ENCODE data around the gene LOXL3.

LOXL3 gene

GRCh38 chr2:74505448-74506246 is 48.1 kb downstream of the LOXL3 start:
- no peak for DNase-seq (ENCODE audit: low read depth)

DNA sequence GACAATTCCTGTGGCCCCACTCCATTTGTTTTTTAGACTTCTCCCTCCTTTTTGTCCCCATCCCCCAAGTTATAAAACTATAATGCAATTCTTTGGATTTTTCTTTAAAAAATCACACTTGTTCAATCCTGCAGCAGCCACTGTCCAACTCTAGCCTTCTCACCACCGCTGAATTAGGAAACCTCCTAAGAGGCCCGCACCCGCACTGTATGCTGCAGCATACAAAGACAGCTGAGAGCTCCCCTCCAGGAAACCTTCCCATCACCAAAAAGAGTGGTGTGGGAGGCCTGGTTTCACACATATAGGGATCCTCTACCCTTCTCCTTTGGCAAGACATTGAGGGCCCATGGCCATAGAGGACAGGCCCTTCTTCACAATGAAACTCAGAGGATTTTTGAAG is 49.2 kb downstream of the LOXL3 start:
- no peak for DNase-seq (ENCODE audit: low read depth)

DNA sequence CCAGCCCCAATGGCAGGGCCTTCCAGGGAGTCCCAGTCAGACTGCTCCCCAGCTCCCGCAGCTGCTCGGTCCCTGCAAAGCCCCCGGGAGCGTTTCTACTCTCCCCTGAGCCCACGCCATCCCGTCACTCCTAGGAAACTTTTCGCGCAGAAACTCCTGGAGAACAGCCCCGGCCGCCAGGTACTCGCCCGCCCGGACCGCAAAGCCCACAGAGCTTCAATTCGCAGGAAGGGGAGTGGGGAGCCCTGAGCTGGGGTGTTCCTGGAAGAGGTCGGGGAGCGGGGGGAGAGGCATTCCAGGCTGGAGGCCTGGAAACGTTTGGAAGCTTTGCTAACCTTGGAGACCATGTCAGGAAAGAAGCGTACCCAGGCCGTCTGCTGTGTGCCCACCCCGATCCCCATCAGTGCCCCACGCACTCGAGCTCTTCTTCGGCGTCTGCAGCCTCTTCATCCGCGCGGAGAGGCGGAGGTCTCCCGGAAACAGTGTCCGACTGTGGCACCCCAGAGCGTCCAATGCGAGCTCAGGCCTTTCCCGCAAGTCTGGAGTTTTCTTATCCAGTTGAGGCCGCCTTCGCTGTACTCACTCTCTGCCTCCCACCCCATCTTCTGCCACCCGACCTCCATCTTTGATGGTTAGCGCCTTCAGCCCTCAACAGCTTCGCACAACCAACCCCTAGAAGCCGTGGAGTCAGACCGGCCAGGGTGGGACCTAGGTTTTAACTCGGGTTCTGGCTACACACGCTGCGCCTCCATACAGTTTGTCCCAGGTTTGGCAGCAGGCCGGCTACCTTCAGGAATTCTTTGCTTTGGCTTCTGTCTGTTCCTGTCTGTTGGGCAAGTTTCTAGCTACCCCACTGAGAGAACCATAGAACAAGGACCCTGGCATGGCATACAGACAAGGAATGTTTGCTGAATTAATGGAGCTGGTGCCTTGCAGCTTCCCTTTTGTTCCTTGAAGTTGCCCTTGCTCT is 50.0 kb downstream of the LOXL3 start:
- DNase-seq (ENCODE audit: low read depth): no peak

DNA sequence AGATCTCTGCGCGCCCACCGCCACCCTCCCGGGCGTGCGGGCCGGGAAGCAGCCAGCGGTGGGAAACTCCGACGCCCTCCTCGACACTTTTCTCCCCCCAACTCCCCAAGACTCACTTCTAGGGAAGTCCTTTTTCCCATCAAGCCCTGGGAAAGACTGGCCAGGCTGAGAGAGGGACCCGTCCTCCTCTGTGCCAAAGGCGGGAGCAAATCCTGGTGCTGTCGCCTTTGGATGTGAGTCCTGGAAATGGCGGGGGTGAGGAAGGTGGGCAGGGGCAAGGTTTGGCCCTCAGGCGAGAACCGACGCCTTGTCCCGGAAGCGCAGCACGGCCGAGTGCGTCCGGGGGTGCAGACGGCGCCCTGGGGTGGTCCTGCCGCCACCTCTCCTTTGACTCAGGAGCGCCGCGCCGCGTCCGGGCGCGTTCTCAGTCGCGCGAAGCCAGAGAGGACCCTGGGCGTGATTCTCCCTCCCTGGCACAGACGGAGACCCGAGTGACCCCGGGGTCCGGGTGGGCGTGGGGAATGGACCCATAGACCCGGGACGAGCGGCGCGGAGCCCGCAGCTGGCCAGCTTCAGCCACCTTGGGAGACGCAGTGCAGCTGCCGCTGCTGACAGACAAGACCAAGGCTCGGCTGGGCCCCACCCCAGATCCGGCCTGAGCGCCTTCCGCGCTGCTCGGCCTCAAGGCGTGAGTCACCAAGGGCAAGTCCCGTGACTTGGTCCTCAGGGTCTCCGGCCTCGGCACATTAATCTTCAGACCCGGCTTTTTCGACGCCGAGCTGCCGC is 50.8 kb downstream of the LOXL3 start:
- DNase-seq (ENCODE audit: low read depth): no peak

GRCh38 chr2:74502147-74502719 is 51.5 kb downstream of the LOXL3 start:
- no peak for DNase-seq (ENCODE audit: low read depth)

GRCh38 chr2:74501335-74502071 is 52.2 kb downstream of the LOXL3 start:
- DNase-seq (ENCODE audit: low read depth): no peak

GRCh38 chr2:74500578-74500946 is 53.2 kb downstream of the LOXL3 start:
- DNase-seq (ENCODE audit: low read depth): no peak

DNA sequence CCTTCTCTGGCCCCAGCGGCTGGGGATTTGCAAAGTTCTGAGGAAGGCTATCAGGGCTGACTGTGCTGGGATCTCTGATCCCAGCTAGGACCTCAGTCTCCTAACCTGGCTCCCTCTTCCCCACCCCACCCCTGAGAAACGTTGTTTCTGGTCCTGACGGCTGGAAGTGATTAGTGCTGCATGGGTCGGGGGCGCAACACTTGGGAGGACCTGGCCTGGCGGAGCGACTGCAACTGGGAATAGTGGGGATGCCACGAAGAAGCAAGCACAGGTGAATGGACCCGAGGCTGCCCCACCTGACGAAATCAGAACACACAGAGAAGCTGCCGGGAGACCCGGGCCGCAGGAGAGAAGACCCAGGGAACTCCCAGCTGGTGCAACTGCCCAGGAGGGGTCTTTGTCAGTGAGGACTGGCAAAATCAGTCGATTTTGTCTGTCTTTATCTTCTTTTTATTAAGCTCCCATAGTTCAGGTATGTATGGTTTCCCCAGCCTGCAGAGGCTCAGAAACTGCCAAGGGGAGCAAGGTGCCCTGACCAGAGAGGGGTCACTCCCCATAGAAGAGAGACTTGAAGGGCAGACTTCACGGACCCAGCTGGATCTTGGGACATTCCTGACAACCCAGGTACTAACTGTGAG is 53.7 kb downstream of the LOXL3 start:
- DNase-seq (ENCODE audit: low read depth): no peak

GRCh38 chr2:74499267-74499939 is 54.3 kb downstream of the LOXL3 start, which contains the start of gene LBX2:
LBX2 (minus strand) TSS chr2:74499603; CDS start chr2:74499537, 66 bp downstream.
- no peak for DNase-seq (ENCODE audit: low read depth)

DNA sequence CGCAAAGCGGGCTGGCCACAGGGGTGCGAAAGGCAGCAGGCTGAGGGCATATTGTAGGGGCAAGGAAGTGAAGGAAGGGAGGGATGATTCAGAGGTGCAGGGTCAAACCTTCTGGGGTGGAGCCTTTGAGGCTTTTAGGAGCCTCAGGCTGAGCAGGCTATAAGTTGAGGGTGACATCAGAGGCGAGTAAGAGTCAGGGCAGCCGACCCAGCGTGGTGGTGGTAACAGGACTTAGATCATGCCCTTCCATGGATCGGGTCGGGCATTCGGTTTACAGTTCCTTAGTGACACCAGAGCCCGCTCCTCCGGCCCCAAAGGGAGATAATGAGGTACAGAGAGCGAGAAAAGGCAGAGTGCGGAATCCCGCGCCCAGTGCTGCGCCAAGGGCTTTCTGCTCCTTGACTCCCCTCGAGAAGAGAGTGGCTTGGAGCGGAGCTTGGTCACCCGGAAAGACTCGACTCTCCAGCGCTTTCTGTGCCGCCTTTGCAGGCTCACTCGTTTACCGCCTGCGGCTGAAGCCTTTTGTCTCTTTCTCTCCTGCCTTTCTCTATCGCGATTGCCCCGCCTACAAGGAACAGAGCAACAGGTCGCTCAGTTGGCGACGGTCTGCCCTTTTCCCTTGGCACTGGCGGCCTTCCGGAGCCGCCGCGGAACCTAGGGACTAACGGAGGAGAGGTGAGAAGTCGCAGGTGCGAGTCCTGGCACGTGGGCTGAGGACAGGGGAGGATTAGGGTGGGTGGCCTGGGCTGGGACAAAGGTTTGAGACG is 55.1 kb downstream of the LOXL3 start:
- DNase-seq (ENCODE audit: low read depth): no peak

GRCh38 chr2:74497777-74498499 is 55.8 kb downstream of the LOXL3 start:
- no peak for DNase-seq (ENCODE audit: low read depth)

- no peak for DNase-seq (ENCODE audit: low read depth)
These were observed 56.6 kb downstream of the LOXL3 start for GRCh38 chr2:74496997-74497776.

- DNase-seq (ENCODE audit: low read depth): no peak
These were observed 58.3 kb downstream of the LOXL3 start for GRCh38 chr2:74495440-74495839.

- no peak for DNase-seq (ENCODE audit: low read depth)
These were observed 60.2 kb downstream of the LOXL3 start for GRCh38 chr2:74493546-74493945.

- DNase-seq (ENCODE audit: low read depth): no peak
These were observed 61.8 kb downstream of the LOXL3 start for GRCh38 chr2:74491648-74492544.

GRCh38 chr2:74489906-74490305 is 63.8 kb downstream of the LOXL3 start:
- DNase-seq (ENCODE audit: low read depth): no peak
